SK-N-SH (cell line): Measurements from ENCODE around the gene MAST2. TPM values are rescaled to one million over a fixed set of nuclear protein-coding genes. Genes with fewer than 3 reads are reported as not detected.

Experiments
- CTCF ChIA-PET: fragments of 300-600, 350-600 bp; formaldehyde crosslinking; extraction: SDS; loops from one replicate; lab custom pipeline; 2021; lab: Yijun Ruan, JAX
- POLR2A ChIA-PET: fragments of 350-600 bp; sonication (Branson Sonifier 250); formaldehyde crosslinking; extraction: SDS; loops from one replicate; lab custom pipeline; 2020; ENCODE audit warnings: antibody characterized with exemption, inconsistent platforms; lab: Yijun Ruan, JAX
- DNase-seq: peaks from one replicate; pipeline ENCODE4 v3.0.0; 2012
- H2AFZ ChIP-seq: fragments of 200-600 bp; sonication (generic); 2 replicates; pipeline ENCODE4 v1.8.1; 2016; ENCODE audit warnings: antibody characterized with exemption, mild to moderate bottlenecking, low read depth
- H3F3A ChIP-seq: fragments of 200-600 bp; sonication (generic); replicated peaks from 2 replicates; pipeline ENCODE3; 2016; ENCODE audit warnings: antibody characterized with exemption, mild to moderate bottlenecking; ENCODE audit not compliant: insufficient read depth
- H3K27ac ChIP-seq, 2 experiments: fragments of 200-500 bp in 1 of 2; fragments of 200-600 bp in 1 of 2; sonication (Bioruptor generic) in 1 of 2; sonication (generic), shearing (Covaris generic) in 1 of 2; 2 replicates each; pipeline versions ENCODE4 v1.5.1 to v1.6.1; 2014 to 2016; ENCODE audit warnings: low read depth in 2 of 2, inconsistent platforms in 1 of 2, low read length in 1 of 2, mild to moderate bottlenecking in 1 of 2, mixed read lengths in 1 of 2
- H3K27me3 ChIP-seq: fragments of 200-600 bp; sonication (generic), shearing (Covaris generic); 2 replicates; pipeline ENCODE4 v1.6.1; 2016; ENCODE audit warnings: mixed run types; ENCODE audit not compliant: insufficient read depth
- H3K36me3 ChIP-seq, 2 experiments: fragments of 200-500 bp in 1 of 2; fragments of 200-600 bp in 1 of 2; sonication (Bioruptor generic) in 1 of 2; sonication (generic) in 1 of 2; replicated peaks in 1 of 2; 2 replicates each; pipeline versions ENCODE3 to v1.5.1; 2014 to 2016; ENCODE audit warnings: low read length in 1 of 2, mild to moderate bottlenecking in 1 of 2; ENCODE audit not compliant: insufficient read depth in 2 of 2, control insufficient read depth in 1 of 2
- H3K4me1 ChIP-seq, 2 experiments: fragments of 200-500 bp in 1 of 2; fragments of 200-600 bp in 1 of 2; sonication (Bioruptor generic) in 1 of 2; sonication (generic), shearing (Covaris generic) in 1 of 2; 2 replicates each; pipeline versions ENCODE4 v1.5.1 to v1.6.1; 2014 to 2016; ENCODE audit warnings: low read depth in 1 of 2, low read length in 1 of 2, mixed run types in 1 of 2; ENCODE audit not compliant: insufficient read depth in 2 of 2, control insufficient read depth in 1 of 2
- H3K4me2 ChIP-seq: fragments of 200-600 bp; sonication (generic), shearing (Covaris generic); 2 replicates; pipeline ENCODE4 v1.6.1; 2017; ENCODE audit warnings: mixed run types
- H3K4me3 ChIP-seq, 2 experiments: fragments of 200-500 bp in 1 of 2; fragments of 200-600 bp in 1 of 2; sonication (Bioruptor generic) in 1 of 2; sonication (generic), shearing (Covaris generic) in 1 of 2; 2 replicates each; pipeline versions ENCODE4 v1.5.1 to v1.8.1; 2014 to 2016; ENCODE audit warnings: low read depth in 2 of 2, inconsistent platforms in 1 of 2, low read length in 1 of 2, mild to moderate bottlenecking in 1 of 2, mixed read lengths in 1 of 2, moderate library complexity in 1 of 2
- H3K79me2 ChIP-seq: fragments of 200-600 bp; sonication (generic); 2 replicates; pipeline ENCODE4 v1.8.1; 2017; ENCODE audit warnings: mild to moderate bottlenecking; ENCODE audit not compliant: insufficient read depth
- H3K9ac ChIP-seq: fragments of 200-600 bp; sonication (generic); 2 replicates; pipeline ENCODE4 v1.6.1; 2017; ENCODE audit warnings: mixed run types
- H3K9me2 ChIP-seq: fragments of 200-600 bp; sonication (generic); 2 replicates; pipeline ENCODE4 v1.6.1; 2017; ENCODE audit warnings: mixed run types
- H3K9me3 ChIP-seq: fragments of 200-600 bp; sonication (generic); 2 replicates; pipeline ENCODE4 v1.6.1; 2017; ENCODE audit warnings: mixed run types, mild to moderate bottlenecking, moderate library complexity
- H4K20me1 ChIP-seq: fragments of 200-600 bp; sonication (generic); 2 replicates; pipeline ENCODE4 v1.6.1; 2017; ENCODE audit warnings: mild to moderate bottlenecking, mixed run types; ENCODE audit not compliant: insufficient read depth
- ELF1 ChIP-seq: IDR thresholded peaks from 2 replicates; pipeline ENCODE4 v1.4.0; 2012
- EP300 ChIP-seq, 2 experiments: IDR thresholded peaks; 2 replicates each; pipeline versions ENCODE4 v1.4.0 to v1.6.1; 2012; ENCODE audit warnings: borderline replicate concordance in 1 of 2, low read depth in 1 of 2, low read length in 1 of 2
- EZH2phosphoT487 ChIP-seq: fragments of 200-600 bp; sonication (generic); IDR thresholded peaks from 2 replicates; pipeline ENCODE4 v1.6.1; 2017; ENCODE audit warnings: low read depth, mixed run types, mild to moderate bottlenecking, antibody characterized with exemption, moderate library complexity, borderline replicate concordance
- FOXJ3 ChIP-seq: sonication (generic); formaldehyde crosslinking; IDR thresholded peaks from 2 replicates; pipeline ENCODE4 v1.5.1; 2020; ENCODE audit warnings: mild to moderate bottlenecking, missing genetic modification reagents
- FOXM1 ChIP-seq: IDR thresholded peaks from 2 replicates; pipeline ENCODE4 v1.4.0; 2012; ENCODE audit warnings: low read depth, mild to moderate bottlenecking
- JUND ChIP-seq: IDR thresholded peaks from 2 replicates; pipeline ENCODE4 v1.4.0; 2012
- NRF1 ChIP-seq: IDR thresholded peaks from 2 replicates; pipeline ENCODE4 v1.6.1; 2012; ENCODE audit warnings: low read depth, mild to moderate bottlenecking, low read length
- TAF1 ChIP-seq: IDR thresholded peaks from 2 replicates; pipeline ENCODE4 v1.6.1; 2012; ENCODE audit warnings: low read depth, mild to moderate bottlenecking, low read length, moderate library complexity, borderline replicate concordance
- TCF12 ChIP-seq: IDR thresholded peaks from 2 replicates; pipeline ENCODE4 v1.4.0; 2012
- polyA plus RNA-seq, 3 experiments: library from polyadenylated mRNA; depleted of rRNA; stranded (reverse); fragments of >200 nt; gene quantifications; 2 replicates each; pipeline ENCODE4 v1.2.3, GENCODE V29; 2012
- TF ChIP-seq, protein P1 (sequence below): fragments of 200-600 bp; sonication (generic); IDR thresholded peaks from 2 replicates; pipeline ENCODE4 v1.6.1; 2017; ENCODE audit warnings: antibody characterized with exemption, mild to moderate bottlenecking, moderate library complexity
- TF ChIP-seq, protein P2 (sequence below): IDR thresholded peaks from 2 replicates; pipeline ENCODE4 v1.4.0; 2012; ENCODE audit warnings: low read depth
- TF ChIP-seq, protein P3 (sequence below): fragments of 150-350 bp; IDR thresholded peaks from 2 replicates; pipeline ENCODE4 v1.6.1; 2017; ENCODE audit warnings: antibody characterized with exemption, low read length, low read depth, borderline replicate concordance
- TF ChIP-seq, protein P4 (sequence below): IDR thresholded peaks from 2 replicates; pipeline ENCODE4; 2012

Gene MAST2
- polyA plus RNA-seq, 1 of the 3 experiments (the other 2 are of a cell fraction) = 53.4 TPM

DNA sequence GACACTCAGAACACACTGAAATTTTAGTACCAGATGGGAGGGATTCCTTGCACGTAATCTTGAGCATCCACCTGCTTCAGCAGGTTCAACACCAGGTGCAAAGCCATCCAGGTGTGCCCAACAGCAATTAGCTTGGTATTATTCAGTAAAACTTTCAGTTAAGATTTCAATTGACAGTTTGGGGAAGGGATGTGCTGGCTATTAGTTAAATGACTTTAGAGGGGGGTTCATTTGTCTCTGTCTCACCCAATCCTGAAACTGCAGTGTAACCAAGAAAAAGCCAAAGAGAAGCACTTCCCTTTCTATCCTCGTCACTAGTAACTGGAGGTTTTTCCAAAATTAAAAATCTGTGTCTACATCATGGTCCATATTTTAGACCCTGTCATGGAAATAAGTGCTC, 238.1 kb downstream of the MAST2 start (continued):
- TF ChIP-seq, protein P1, sequence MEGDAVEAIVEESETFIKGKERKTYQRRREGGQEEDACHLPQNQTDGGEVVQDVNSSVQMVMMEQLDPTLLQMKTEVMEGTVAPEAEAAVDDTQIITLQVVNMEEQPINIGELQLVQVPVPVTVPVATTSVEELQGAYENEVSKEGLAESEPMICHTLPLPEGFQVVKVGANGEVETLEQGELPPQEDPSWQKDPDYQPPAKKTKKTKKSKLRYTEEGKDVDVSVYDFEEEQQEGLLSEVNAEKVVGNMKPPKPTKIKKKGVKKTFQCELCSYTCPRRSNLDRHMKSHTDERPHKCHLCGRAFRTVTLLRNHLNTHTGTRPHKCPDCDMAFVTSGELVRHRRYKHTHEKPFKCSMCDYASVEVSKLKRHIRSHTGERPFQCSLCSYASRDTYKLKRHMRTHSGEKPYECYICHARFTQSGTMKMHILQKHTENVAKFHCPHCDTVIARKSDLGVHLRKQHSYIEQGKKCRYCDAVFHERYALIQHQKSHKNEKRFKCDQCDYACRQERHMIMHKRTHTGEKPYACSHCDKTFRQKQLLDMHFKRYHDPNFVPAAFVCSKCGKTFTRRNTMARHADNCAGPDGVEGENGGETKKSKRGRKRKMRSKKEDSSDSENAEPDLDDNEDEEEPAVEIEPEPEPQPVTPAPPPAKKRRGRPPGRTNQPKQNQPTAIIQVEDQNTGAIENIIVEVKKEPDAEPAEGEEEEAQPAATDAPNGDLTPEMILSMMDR = no peak

DNA sequence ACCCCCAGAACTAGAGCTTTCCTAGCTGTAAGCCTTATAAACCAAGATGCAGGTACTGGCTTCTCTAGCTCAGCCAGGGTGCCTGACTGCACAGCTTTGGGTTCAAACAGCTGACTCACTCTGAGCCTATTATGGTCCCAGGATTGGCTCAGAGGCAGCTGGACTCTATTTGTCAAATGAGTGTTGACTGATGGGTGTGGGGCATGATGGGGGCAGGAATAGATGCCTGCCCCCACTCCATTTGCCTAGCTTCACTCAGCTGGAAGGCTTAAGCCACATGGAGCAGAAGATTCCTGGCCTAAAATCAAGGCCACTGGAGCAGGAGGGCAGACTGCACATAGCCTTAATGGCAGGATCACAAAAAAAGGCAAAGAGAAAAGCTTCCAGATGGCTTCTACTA, 238.6 kb downstream of the MAST2 start:
- no peaks in the 10 kb centered on the region for H3K27me3 ChIP-seq
- CTCF ChIA-PET = interaction anchor here (1.2 to 1.5 kb wide), 4 partner anchors 9 to 181 kb away, joined by 3 to 5 read pairs (median 4); no protein-coding TSS in a partner anchor
- H2AFZ ChIP-seq = no peak overlapping the region
- POLR2A ChIA-PET = no interaction called here
- H3K27ac ChIP-seq = peak overlapping the region in 1 of 2 experiments; percentile 71; a peak in 2 of 4 replicates
- peaks cover 0 to 28% of the 10 kb centered on the region in 2 experiments; a peak in 2 of 4 replicates for H3K4me1 ChIP-seq
- TF ChIP-seq JUND = no peak
- no peak for TF ChIP-seq NRF1
- peak; percentile 72 for TF ChIP-seq TCF12
- no peak for TF ChIP-seq TAF1
- TF ChIP-seq FOXM1 = no peak
- 0 out of 4 replicates have a peak, but pooled peaks of 1 of the 2 experiments have one; percentile 5 for TF ChIP-seq EP300 (IDR thresholded peaks at IDR 0.05; ENCODE audit: borderline replicate concordance in 1 of 2, low read depth in 1 of 2, low read length in 1 of 2)
- TF ChIP-seq, protein P2, sequence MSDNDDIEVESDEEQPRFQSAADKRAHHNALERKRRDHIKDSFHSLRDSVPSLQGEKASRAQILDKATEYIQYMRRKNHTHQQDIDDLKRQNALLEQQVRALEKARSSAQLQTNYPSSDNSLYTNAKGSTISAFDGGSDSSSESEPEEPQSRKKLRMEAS = no peak
- TF ChIP-seq ELF1 = no peak
- no peak for TF ChIP-seq FOXJ3 (CRISPR knock-in tag)
- TF ChIP-seq, protein P3, sequence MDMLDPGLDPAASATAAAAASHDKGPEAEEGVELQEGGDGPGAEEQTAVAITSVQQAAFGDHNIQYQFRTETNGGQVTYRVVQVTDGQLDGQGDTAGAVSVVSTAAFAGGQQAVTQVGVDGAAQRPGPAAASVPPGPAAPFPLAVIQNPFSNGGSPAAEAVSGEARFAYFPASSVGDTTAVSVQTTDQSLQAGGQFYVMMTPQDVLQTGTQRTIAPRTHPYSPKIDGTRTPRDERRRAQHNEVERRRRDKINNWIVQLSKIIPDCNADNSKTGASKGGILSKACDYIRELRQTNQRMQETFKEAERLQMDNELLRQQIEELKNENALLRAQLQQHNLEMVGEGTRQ = no peak
- no peak for TF ChIP-seq EZH2phosphoT487
- TF ChIP-seq, protein P4, sequence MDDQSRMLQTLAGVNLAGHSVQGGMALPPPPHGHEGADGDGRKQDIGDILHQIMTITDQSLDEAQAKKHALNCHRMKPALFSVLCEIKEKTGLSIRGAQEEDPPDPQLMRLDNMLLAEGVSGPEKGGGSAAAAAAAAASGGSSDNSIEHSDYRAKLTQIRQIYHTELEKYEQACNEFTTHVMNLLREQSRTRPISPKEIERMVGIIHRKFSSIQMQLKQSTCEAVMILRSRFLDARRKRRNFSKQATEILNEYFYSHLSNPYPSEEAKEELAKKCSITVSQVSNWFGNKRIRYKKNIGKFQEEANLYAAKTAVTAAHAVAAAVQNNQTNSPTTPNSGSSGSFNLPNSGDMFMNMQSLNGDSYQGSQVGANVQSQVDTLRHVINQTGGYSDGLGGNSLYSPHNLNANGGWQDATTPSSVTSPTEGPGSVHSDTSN = peak; percentile 61
- no peak overlapping the region for H3K4me3 ChIP-seq
- no peak overlapping the region for H3K9ac ChIP-seq
- H3F3A ChIP-seq = no peaks in the 10 kb centered on the region
- H3K9me2 ChIP-seq = no peaks in the 10 kb centered on the region
- no peaks in the 10 kb centered on the region for H3K9me3 ChIP-seq
- DNase-seq = no peak
- H3K4me2 ChIP-seq = no peak overlapping the region
- peaks cover 12 to 42% of the 10 kb centered on the region in 2 experiments for H3K36me3 ChIP-seq
- no peaks in the 10 kb centered on the region for H4K20me1 ChIP-seq
- H3K79me2 ChIP-seq = no peaks in the 10 kb centered on the region
